ENCODE measurements around the gene KHK. TPM values are rescaled to one million over a fixed set of nuclear protein-coding genes. Genes with fewer than 3 reads are reported as not detected.
"Not testable (repeated sequence)": the region's sequence is repeated elsewhere in the genome, so short reads cannot be mapped to it uniquely, and the experiment has no call there.

Gene KHK
- total RNA-seq, 1 experiment from 2014 or later: 5.3 TPM

- peak overlapping the region; percentile 73 for H3K4me3 ChIP-seq (ENCODE audit: insufficient read depth, low read depth, low read length)
- H3K27me3 ChIP-seq (ENCODE audit: control insufficient read depth, insufficient read depth, low read length): no peaks in the 10 kb centered on the region
- DNase-seq: peak; percentile 90
- peaks cover 18% of the 10 kb centered on the region for H3K36me3 ChIP-seq (replicated peaks; ENCODE audit: control insufficient read depth, insufficient read depth, low read length)
These were observed 14.4 kb upstream of the KHK start for GRCh38 chr2:27071990-27072830.

GRCh38 chr2:27072920-27073319 is 13.7 kb upstream of the KHK start:
- peaks cover 18% of the 10 kb centered on the region for H3K36me3 ChIP-seq (replicated peaks; ENCODE audit: control insufficient read depth, insufficient read depth, low read length)
- H3K27me3 ChIP-seq (ENCODE audit: control insufficient read depth, insufficient read depth, low read length): no peaks in the 10 kb centered on the region
- peak overlapping the region; percentile 73 for H3K4me3 ChIP-seq (ENCODE audit: insufficient read depth, low read depth, low read length)
- DNase-seq: no peak

- DNase-seq: no peak
- Histone ChIP-seq H3K4me3 (ENCODE audit: insufficient read depth, low read depth, low read length) (no peak overlapping the region), H3K27me3 (ENCODE audit: control insufficient read depth, insufficient read depth, low read length) (no peaks in the 10 kb centered on the region), H3K36me3 (replicated peaks; ENCODE audit: control insufficient read depth, insufficient read depth, low read length) (peaks cover 12% of the 10 kb centered on the region)
These were observed 12.8 kb upstream of the KHK start for GRCh38 chr2:27073782-27074181.

GRCh38 chr2:27074738-27075565 is 11.6 kb upstream of the KHK start:
- peaks cover 2% of the 10 kb centered on the region for H3K36me3 ChIP-seq (replicated peaks; ENCODE audit: control insufficient read depth, insufficient read depth, low read length)
- DNase-seq: no peak
- H3K4me3 ChIP-seq (ENCODE audit: insufficient read depth, low read depth, low read length): no peak overlapping the region
- no peaks in the 10 kb centered on the region for H3K27me3 ChIP-seq (ENCODE audit: control insufficient read depth, insufficient read depth, low read length)

GRCh38 chr2:27075566-27075871 is 11.1 kb upstream of the KHK start:
- H3K27me3 ChIP-seq (ENCODE audit: control insufficient read depth, insufficient read depth, low read length); H3K36me3 ChIP-seq (replicated peaks; ENCODE audit: control insufficient read depth, insufficient read depth, low read length); DNase-seq; H3K4me3 ChIP-seq (ENCODE audit: insufficient read depth, low read depth, low read length): not testable (repeated sequence)

- Histone ChIP-seq H3K4me3 (ENCODE audit: insufficient read depth, low read depth, low read length) (no peak overlapping the region), H3K27me3 (ENCODE audit: control insufficient read depth, insufficient read depth, low read length) (no peaks in the 10 kb centered on the region), H3K36me3 (replicated peaks; ENCODE audit: control insufficient read depth, insufficient read depth, low read length) (no peaks in the 10 kb centered on the region)
- no peak for DNase-seq
These were observed 10.2 kb upstream of the KHK start for GRCh38 chr2:27076323-27076722.

- H3K27me3 ChIP-seq (ENCODE audit: control insufficient read depth, insufficient read depth, low read length): no peaks in the 10 kb centered on the region
- no peak overlapping the region for H3K4me3 ChIP-seq (ENCODE audit: insufficient read depth, low read depth, low read length)
- H3K36me3 ChIP-seq (replicated peaks; ENCODE audit: control insufficient read depth, insufficient read depth, low read length): no peaks in the 10 kb centered on the region
- DNase-seq: no peak
These were observed 9.3 kb upstream of the KHK start for GRCh38 chr2:27077231-27077630.

- Histone ChIP-seq H3K27me3 (ENCODE audit: control insufficient read depth, insufficient read depth, low read length) (no peaks in the 10 kb centered on the region), H3K4me3 (ENCODE audit: insufficient read depth, low read depth, low read length) (peak within 1 kb of the TSS; percentile 5; the same call in 1 of the 2 replicates), H3K36me3 (replicated peaks; ENCODE audit: control insufficient read depth, insufficient read depth, low read length) (no peaks in the 10 kb centered on the region)
- DNase-seq: peak; percentile 76
These were observed 8.0 kb upstream of the KHK start, which contains the start of gene EMILIN1 for GRCh38 chr2:27078267-27079194. Gene EMILIN1, plus strand, starts transcription at chr2:27078615. Its CDS starts 451 bp downstream, at chr2:27079066.

GRCh38 chr2:27079233-27080139 is 7.1 kb upstream of the KHK start:
- no peaks in the 10 kb centered on the region; the same call in 1 of the 2 replicates for H3K36me3 ChIP-seq (replicated peaks; ENCODE audit: control insufficient read depth, insufficient read depth, low read length)

GRCh38 chr2:27080140-27080469 is 6.5 kb upstream of the KHK start:
- no peak for DNase-seq
- H3K4me3 ChIP-seq (ENCODE audit: insufficient read depth, low read depth, low read length): no peak overlapping the region
- H3K27me3 ChIP-seq (ENCODE audit: control insufficient read depth, insufficient read depth, low read length): peaks cover under 1% of the 10 kb centered on the region
- no peaks in the 10 kb centered on the region; the same call in 1 of the 2 replicates for H3K36me3 ChIP-seq (replicated peaks; ENCODE audit: control insufficient read depth, insufficient read depth, low read length)

More at GRCh38 chr2:27079233-27080139, 7.1 kb upstream of the KHK start:
- no peak for DNase-seq
- Histone ChIP-seq H3K27me3 (ENCODE audit: control insufficient read depth, insufficient read depth, low read length) (no peaks in the 10 kb centered on the region), H3K4me3 (ENCODE audit: insufficient read depth, low read depth, low read length) (no peak overlapping the region)

- Histone ChIP-seq H3K36me3 (replicated peaks; ENCODE audit: control insufficient read depth, insufficient read depth, low read length) (no peaks in the 10 kb centered on the region; the same call in 1 of the 2 replicates), H3K27me3 (ENCODE audit: control insufficient read depth, insufficient read depth, low read length) (peaks cover 5% of the 10 kb centered on the region), H3K4me3 (ENCODE audit: insufficient read depth, low read depth, low read length) (no peak overlapping the region)
- no peak for DNase-seq
These were observed 6.0 kb upstream of the KHK start for GRCh38 chr2:27080603-27080936.

- DNase-seq: no peak
- H3K36me3 ChIP-seq (replicated peaks; ENCODE audit: control insufficient read depth, insufficient read depth, low read length): no peaks in the 10 kb centered on the region; the same call in 1 of the 2 replicates
- H3K4me3 ChIP-seq (ENCODE audit: insufficient read depth, low read depth, low read length): no peak overlapping the region
- peaks cover 16% of the 10 kb centered on the region for H3K27me3 ChIP-seq (ENCODE audit: control insufficient read depth, insufficient read depth, low read length)
These were observed 4.4 kb upstream of the KHK start for GRCh38 chr2:27081984-27082772.

Data from H7 (cell line).